Stimulated activated CD8-positive, alpha-beta memory T cell treated with anti-CD3 and anti-CD28 coated beads, Interleukin-15, amount 100 ng/mL, for 24 hours (primary cell): Measurements from ENCODE around the gene TGFB1.
"Not testable (repeated sequence)": the region's sequence is repeated elsewhere in the genome, so short reads cannot be mapped to it uniquely, and the experiment has no call there.

ENCODE experiments used
- DNase-seq: peaks from one replicate; pipeline ENCODE4 v3.0.0-alpha.2; 2020; ENCODE audit warnings: low read depth

TGFB1 gene

DNA sequence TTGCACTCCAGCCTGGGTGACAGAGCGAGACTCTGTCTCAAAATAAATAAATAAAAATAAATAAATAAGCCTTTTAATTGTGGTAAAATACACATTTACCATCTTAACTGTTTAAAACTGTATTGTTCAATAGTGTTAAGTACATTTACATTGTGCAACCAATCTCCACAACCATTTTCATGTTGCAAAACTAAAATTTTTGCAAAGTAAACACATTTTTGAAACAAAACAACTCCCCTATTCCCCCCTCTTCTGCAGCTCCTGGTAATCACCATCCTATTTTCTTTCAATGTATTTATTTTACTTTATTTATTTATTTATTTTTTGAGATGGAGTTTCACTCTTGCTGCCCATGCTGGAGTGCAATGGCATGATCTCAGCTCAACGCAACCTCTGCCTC is 16.0 kb upstream of the TGFB1 start:
- DNase-seq = no peak

- no peak for DNase-seq
Measured at GRCh38 chr19:41367848-41368301, 14.2 kb upstream of the TGFB1 start.

DNA sequence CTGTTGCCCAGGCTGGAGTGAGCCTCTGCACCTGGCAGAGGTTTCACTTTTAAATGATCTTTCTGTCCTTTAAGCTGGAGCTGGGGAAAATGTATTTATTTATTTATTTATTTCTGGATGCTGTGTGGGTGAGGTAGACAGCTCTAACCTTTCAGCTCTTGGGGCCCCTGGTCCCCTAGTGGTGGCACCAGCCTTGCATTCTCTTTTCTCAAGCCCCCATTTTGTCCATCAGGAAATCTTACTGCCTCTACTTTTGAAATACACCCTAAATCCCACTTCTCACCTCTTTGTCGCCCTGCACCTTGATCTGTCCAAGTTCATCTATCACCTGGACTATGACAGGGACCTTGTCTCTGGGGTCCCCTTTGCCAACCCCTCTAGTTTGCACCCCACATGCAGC is 12.4 kb upstream of the TGFB1 start:
- no peak for DNase-seq

- DNase-seq = no peak
Measured at GRCh38 chr19:41364524-41365391, 11.0 kb upstream of the TGFB1 start.

DNA sequence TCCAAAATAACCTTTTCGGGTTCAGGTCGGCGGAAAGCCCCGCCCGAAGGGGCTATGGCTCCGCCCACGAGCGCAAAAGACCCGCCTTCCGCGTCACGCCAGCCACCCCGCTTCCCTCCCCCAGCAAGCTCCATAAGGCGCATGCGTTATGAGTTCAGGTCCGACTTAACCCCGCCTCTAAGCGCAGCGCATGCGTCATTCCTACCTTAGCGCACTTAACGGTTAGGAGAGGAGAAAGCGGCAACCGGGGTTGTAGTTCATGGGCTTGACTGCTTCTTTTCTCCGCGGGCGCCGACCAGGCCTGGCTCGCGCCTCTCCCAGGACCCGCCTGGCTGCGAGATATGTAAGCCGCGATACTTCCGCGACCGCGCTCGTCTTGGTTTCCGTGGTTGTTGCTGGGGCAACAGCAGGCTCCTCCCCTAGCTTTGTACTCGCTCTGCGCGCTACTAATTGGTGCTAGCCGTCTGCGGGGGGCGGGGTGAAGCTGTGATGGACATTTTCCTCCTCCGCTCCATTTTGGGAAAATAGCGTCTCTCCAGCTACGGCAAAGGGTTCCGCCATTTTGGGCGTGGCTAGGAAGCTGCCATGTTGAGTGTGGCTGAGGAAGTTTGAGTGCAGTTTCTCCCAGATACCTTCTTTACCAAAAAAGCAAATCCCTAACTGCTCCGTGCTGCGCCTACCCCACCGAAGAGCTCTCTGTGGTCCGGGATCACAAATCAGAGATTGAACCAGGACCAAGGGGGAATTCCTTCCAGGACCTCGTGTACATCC is 10.2 kb upstream of the TGFB1 start, which contains the start of gene B9D2:
Gene B9D2, minus strand, starts transcription at position 397 of the 771 bp plus-strand sequence. CDS start 630 bp downstream, outside the sequence.
- DNase-seq = peak; percentile 87

GRCh38 chr19:41363371-41363752 is 9.6 kb upstream of the TGFB1 start:
- DNase-seq = no peak

GRCh38 chr19:41362143-41362847 is 8.6 kb upstream of the TGFB1 start:
- DNase-seq = no peak

GRCh38 chr19:41359741-41360140 is 6.0 kb upstream of the TGFB1 start:
- no peak for DNase-seq

DNA sequence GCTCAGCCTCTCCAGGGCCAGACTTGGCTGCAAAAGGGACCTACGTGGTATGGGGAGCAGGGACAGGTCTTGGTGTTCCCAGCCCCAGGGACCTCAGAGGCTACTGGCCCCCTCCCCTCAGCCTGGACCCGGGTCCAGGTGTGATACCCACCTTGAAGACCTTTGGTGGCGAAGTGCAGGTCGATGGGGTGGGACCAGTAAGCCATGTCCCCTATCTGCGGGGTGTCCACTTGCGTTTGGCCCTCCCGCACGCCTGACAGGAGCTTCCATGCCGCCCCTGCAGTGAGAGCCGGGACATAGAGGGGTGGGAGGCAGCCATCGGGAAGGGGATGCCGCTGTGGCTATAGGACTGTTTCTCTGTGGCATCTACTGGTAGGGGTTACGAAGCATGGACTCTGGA is 4.0 kb upstream of the TGFB1 start:
- DNase-seq = no peak

- DNase-seq = no peak
Measured at GRCh38 chr19:41356984-41357739, 3.4 kb upstream of the TGFB1 start.

DNA sequence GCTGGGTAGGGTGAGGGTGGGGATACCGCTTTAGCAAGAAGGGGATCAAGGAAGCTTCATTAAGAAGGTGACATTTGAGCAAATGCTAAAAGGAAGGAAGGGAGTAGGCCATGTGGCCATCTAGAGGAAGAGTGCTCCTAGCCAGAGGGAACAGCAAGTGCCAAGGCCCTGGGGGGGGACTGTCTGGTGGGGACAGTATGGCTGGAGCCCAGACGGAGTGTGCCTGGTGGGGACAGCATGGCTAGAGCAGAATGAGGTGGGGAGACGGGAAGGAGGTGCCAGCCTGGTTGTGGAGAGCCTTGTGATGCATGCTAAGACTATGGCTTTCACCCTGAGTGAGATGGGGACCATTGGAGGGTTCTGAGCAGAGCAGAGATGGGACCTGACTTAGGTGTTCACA is 2.1 kb upstream of the TGFB1 start:
- DNase-seq = no peak

- no peak for DNase-seq
Measured at GRCh38 chr19:41355035-41355434, 1.3 kb upstream of the TGFB1 start.

DNA sequence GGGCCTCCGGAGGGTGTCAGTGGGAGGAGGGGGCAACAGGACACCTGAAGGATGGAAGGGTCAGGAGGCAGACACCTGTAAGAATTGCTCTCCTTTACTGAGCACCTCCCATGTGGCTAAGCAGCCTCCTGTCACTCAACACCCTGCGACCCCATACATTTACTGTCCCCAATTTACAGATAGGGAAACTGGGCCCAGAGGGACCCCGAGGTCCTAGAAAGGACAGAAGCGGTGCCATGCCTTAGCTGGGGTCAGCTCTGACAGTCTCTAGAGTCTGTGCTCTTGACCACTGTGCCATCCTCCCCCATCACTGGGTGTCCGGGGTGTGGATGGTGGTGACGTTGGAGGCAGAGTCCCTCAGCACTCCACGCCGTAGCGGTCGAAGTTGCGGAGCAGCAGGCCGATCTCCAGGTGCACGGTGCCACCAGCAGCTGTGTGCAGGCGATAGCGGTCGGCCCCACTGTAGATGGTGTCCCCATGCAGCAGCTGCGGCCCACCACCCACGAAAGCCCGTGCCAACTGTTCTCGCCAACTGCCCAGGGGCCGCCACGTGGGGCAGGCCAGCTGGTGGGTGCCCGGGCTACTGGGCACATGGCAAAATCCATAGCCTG is 726 bp upstream of the TGFB1 start:
- DNase-seq = no peak

- DNase-seq = peak; percentile 48
Measured at GRCh38 chr19:41352609-41353465, 885 bp downstream of the TGFB1 start.

- DNase-seq = no peak
Measured at GRCh38 chr19:41352279-41352608, 1.5 kb downstream of the TGFB1 start.

GRCh38 chr19:41351339-41352245 is 2.1 kb downstream of the TGFB1 start:
- peak; percentile 67 for DNase-seq

GRCh38 chr19:41350735-41351338 is 2.9 kb downstream of the TGFB1 start:
- no peak for DNase-seq

DNA sequence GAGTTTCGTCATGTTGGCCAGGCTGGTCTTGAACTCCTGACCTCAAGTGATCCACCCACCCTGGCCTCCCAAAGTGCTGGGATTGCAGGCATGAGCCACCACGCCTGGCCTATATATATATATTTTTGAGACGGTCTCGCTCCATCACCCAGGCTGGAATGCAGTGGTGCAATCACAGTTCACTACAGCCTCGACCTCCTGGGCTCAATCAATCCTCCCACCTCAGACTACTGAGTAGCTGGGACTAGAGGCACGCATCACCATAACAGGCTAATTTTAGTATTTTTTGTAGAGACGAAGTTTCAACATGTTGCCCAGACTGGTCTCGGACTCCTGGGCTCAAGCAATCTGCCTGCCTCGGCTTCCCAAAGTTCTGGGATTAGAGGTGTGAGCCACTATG is 6.8 kb downstream of the TGFB1 start:
- not testable (repeated sequence) for DNase-seq

- no peak for DNase-seq
Measured at GRCh38 chr19:41344162-41344561, 9.6 kb downstream of the TGFB1 start.
